Measurements from ENCODE around the gene LMF1. TPM values are rescaled to one million over a fixed set of nuclear protein-coding genes. Genes with fewer than 3 reads are reported as not detected.

LMF1 gene
- polyA plus RNA-seq, 3 donors: 5.9 to 14.7 (median 10.6) TPM

GRCh38 chr16:833411-833810 lies 137.4 kb downstream of the LMF1 start:
- WGBS (ENCODE audit: insufficient coverage): 92% methylated on average over 14 of the region's 14 CpGs
- H3K4me1 ChIP-seq (ENCODE audit: control insufficient read depth in 1 of 2, insufficient read depth in 2 of 2, low read length in 2 of 2): no peaks in the 10 kb centered on the region
- H3K36me3 ChIP-seq (replicated peaks in 1 of 2; ENCODE audit: control insufficient read depth in 1 of 2, insufficient read depth in 2 of 2, low read length in 2 of 2): no peaks in the 10 kb centered on the region
- H3K27me3 ChIP-seq (ENCODE audit: control insufficient read depth in 2 of 2, insufficient read depth in 2 of 2, low read length in 2 of 2): no peaks in the 10 kb centered on the region
- H3K27me3 Mint-ChIP-seq (ENCODE audit: low read depth in 3 of 3): peaks cover 2 to 21% (median 10%) of the 10 kb centered on the region in 3 donors
- no peak overlapping the region for H3K27ac ChIP-seq (ENCODE audit: low read depth in 1 of 2, low read length in 2 of 2)
- H2AFZ ChIP-seq (ENCODE audit: insufficient read depth, low read depth, low read length, poor library complexity, severe bottlenecking): no peak overlapping the region
- H4K20me1 ChIP-seq (ENCODE audit: insufficient read depth, low read length): no peaks in the 10 kb centered on the region
- H3K4me2 ChIP-seq (replicated peaks; ENCODE audit: extremely low read depth, low read length, poor library complexity, severe bottlenecking): no peak overlapping the region
- intact Hi-C loops (cut with micrococcal nuclease): loop anchor here in 1 of 2 donors (5.0 kb wide), 1 partner anchor 169 kb away; no protein-coding TSS in a partner anchor
- no peak overlapping the region for H3K4me3 ChIP-seq (replicated peaks in 1 of 3; ENCODE audit: low read depth in 2 of 3, low read length in 3 of 3)
- H3K9ac ChIP-seq (ENCODE audit: insufficient read depth, low read length, poor library complexity, severe bottlenecking): no peak overlapping the region
- H3K4me3 Mint-ChIP-seq: no peak overlapping the region
- H3K4me1 Mint-ChIP-seq: peaks cover 1% of the 10 kb centered on the region
- DNase-seq: no peak
- no peaks in the 10 kb centered on the region for H3K36me3 Mint-ChIP-seq
- no peaks in the 10 kb centered on the region for H3K79me2 ChIP-seq (ENCODE audit: insufficient read depth, low read length)
- peaks cover 22 to 30% of the 10 kb centered on the region in 2 donors for H3K9me3 ChIP-seq (replicated peaks in 1 of 2; ENCODE audit: control insufficient read depth in 1 of 2, insufficient read depth in 1 of 2, low read length in 2 of 2)
- no peak for TF ChIP-seq CTCF (IDR thresholded peaks at IDR 0.05)
- no peak overlapping the region for H3K27ac Mint-ChIP-seq
- peaks cover 26 to 38% (median 31%) of the 10 kb centered on the region in 7 donors for H3K9me3 Mint-ChIP-seq

GRCh38 chr16:832652-833336 lies 138.0 kb downstream of the LMF1 start:
- 88% methylated on average over 28 of the region's 35 CpGs for WGBS (ENCODE audit: insufficient coverage)
- Histone ChIP-seq H3K27me3 (ENCODE audit: control insufficient read depth in 2 of 2, insufficient read depth in 2 of 2, low read length in 2 of 2) (no peaks in the 10 kb centered on the region), H3K4me3 (replicated peaks in 1 of 3; ENCODE audit: low read depth in 2 of 3, low read length in 3 of 3) (no peak overlapping the region), H3K79me2 (ENCODE audit: insufficient read depth, low read length) (no peaks in the 10 kb centered on the region), H4K20me1 (ENCODE audit: insufficient read depth, low read length) (no peaks in the 10 kb centered on the region), H3K4me1 (ENCODE audit: control insufficient read depth in 1 of 2, insufficient read depth in 2 of 2, low read length in 2 of 2) (no peaks in the 10 kb centered on the region), H3K36me3 (replicated peaks in 1 of 2; ENCODE audit: control insufficient read depth in 1 of 2, insufficient read depth in 2 of 2, low read length in 2 of 2) (no peaks in the 10 kb centered on the region), H3K9me3 (replicated peaks in 1 of 2; ENCODE audit: control insufficient read depth in 1 of 2, insufficient read depth in 1 of 2, low read length in 2 of 2) (peaks cover 22 to 30% of the 10 kb centered on the region in 2 donors), H3K27ac (ENCODE audit: low read depth in 1 of 2, low read length in 2 of 2) (no peak overlapping the region), H3K9ac (ENCODE audit: insufficient read depth, low read length, poor library complexity, severe bottlenecking) (no peak overlapping the region), H3K4me2 (replicated peaks; ENCODE audit: extremely low read depth, low read length, poor library complexity, severe bottlenecking) (no peak overlapping the region), H2AFZ (ENCODE audit: insufficient read depth, low read depth, low read length, poor library complexity, severe bottlenecking) (no peak overlapping the region)
- TF ChIP-seq CTCF (IDR thresholded peaks at IDR 0.05): no peak
- Mint-ChIP-seq H3K4me1 (peaks cover 1% of the 10 kb centered on the region), H3K9me3 (peaks cover 23 to 36% (median 29%) of the 10 kb centered on the region in 7 donors), H3K36me3 (no peaks in the 10 kb centered on the region), H3K27me3 (ENCODE audit: low read depth in 3 of 3) (peaks cover 2 to 21% (median 10%) of the 10 kb centered on the region in 3 donors), H3K27ac (no peak overlapping the region), H3K4me3 (no peak overlapping the region)
- DNase-seq: no peak
- intact Hi-C loops (cut with micrococcal nuclease): loop anchor here in 1 of 2 donors (5.0 kb wide), 1 partner anchor 170 kb away; no protein-coding TSS in a partner anchor

Measured in CD14-positive monocyte (primary cell).